HCT116 (cell line): ENCODE results near the gene CCL24. TPM values are rescaled to one million over a fixed set of nuclear protein-coding genes. Genes with fewer than 3 reads are reported as not detected.

Source experiments
- ATAC-seq: fragments of 200-7000 bp; cut with Tn5 transposase; 2 replicates; pipeline ENCODE4 v1.9.1; 2020; ENCODE audit warnings: mild to moderate bottlenecking, moderate library complexity
- BruUV-seq: library from RNA; stranded (reverse); fragments of 400-500 nt; replicated peaks from 2 replicates; lab custom pipeline; 2021; lab: Mats Ljungman, UMichigan
- CTCF ChIA-PET: fragments of 300-600 bp; sonication (Branson Sonifier 250); formaldehyde crosslinking; loops from one replicate; lab custom pipeline; 2021; ENCODE audit warnings: antibody characterized with exemption; lab: Charles Lee
- POLR2A ChIA-PET: fragments of 300-600, 350-600 bp; sonication (Branson Sonifier 250); formaldehyde crosslinking; loops from one replicate; lab custom pipeline; 2021; ENCODE audit warnings: antibody characterized with exemption; lab: Charles Lee
- RAD21 ChIA-PET, 2 experiments: fragments of 300-600 bp; sonication (Branson Sonifier 250); formaldehyde crosslinking; loops; one replicate each; lab custom pipeline; 2023; ENCODE audit warnings: low total read pairs in 2 of 2; ENCODE audit not compliant: uncharacterized antibody in 2 of 2, unreplicated experiment in 2 of 2, low non-redundant PET in 1 of 2; lab: Charles Lee
- DNase-seq: peaks from one replicate; pipeline ENCODE4 v3.0.0-alpha.2; 2010; ENCODE audit warnings: low read depth, low spot score
- H2AFZ ChIP-seq: fragments of 200-600 bp; shearing (Covaris generic), sonication (generic); 2 replicates; pipeline ENCODE4 v1.6.1; 2017; ENCODE audit warnings: low read depth, mixed run types, mixed read lengths, antibody characterized with exemption, low read length; ENCODE audit not compliant: poor library complexity, severe bottlenecking
- H3K27ac ChIP-seq: 2 replicates; pipeline ENCODE4 v1.5.1; 2012; ENCODE audit warnings: low read depth, low read length
- H3K27me3 ChIP-seq: fragments of 200-600 bp; sonication (generic); 2 replicates; pipeline ENCODE4 v1.6.1; 2016; ENCODE audit warnings: mixed run types, low read length, mixed read lengths; ENCODE audit not compliant: insufficient read depth
- H3K36me3 ChIP-seq, 2 experiments: fragments of 200-500 bp in 1 of 2; fragments of 200-600 bp in 1 of 2; sonication (Bioruptor generic) in 1 of 2; sonication (generic) in 1 of 2; 2 replicates each; pipeline versions ENCODE4 v1.5.1 to v1.6.1; 2014 to 2016; ENCODE audit warnings: low read length in 2 of 2, inconsistent platforms in 1 of 2, mixed read lengths in 1 of 2, mixed run types in 1 of 2; ENCODE audit not compliant: insufficient read depth in 2 of 2, control insufficient read depth in 1 of 2
- H3K4me1 ChIP-seq, 2 experiments: fragments of 200-600 bp in 1 of 2; sonication (generic) in 1 of 2; 2 replicates each; pipeline versions ENCODE4 v1.5.1 to v1.6.1; 2012 to 2017; ENCODE audit warnings: low read length in 2 of 2, inconsistent platforms in 1 of 2, mild to moderate bottlenecking in 1 of 2, mixed read lengths in 1 of 2, mixed run types in 1 of 2, moderate library complexity in 1 of 2; ENCODE audit not compliant: insufficient read depth in 2 of 2, control insufficient read depth in 1 of 2
- H3K4me2 ChIP-seq: fragments of 200-600 bp; sonication (generic); 2 replicates; pipeline ENCODE4 v1.6.1; 2017; ENCODE audit warnings: mixed run types, low read length, mixed read lengths
- H3K4me3 ChIP-seq, 2 experiments: fragments of 200-600 bp in 1 of 2; sonication (generic) in 1 of 2; replicated peaks in 1 of 2; 2 replicates each; pipeline ENCODE4 v1.5.1; 2011 to 2016; ENCODE audit warnings: low read length in 2 of 2, control low read depth in 1 of 2, low read depth in 1 of 2, mild to moderate bottlenecking in 1 of 2, mixed read lengths in 1 of 2, mixed run types in 1 of 2
- H3K79me2 ChIP-seq: fragments of 200-600 bp; sonication (generic); 2 replicates; pipeline ENCODE4 v1.6.1; 2017; ENCODE audit warnings: mild to moderate bottlenecking, mixed run types, low read length, moderate library complexity, mixed read lengths; ENCODE audit not compliant: insufficient read depth
- H3K9ac ChIP-seq: fragments of 200-600 bp; sonication (generic); 2 replicates; pipeline ENCODE4 v1.6.1; 2016; ENCODE audit warnings: low read length, mixed read lengths
- H3K9me2 ChIP-seq: fragments of 200-600 bp; sonication (generic), shearing (Covaris generic); 2 replicates; pipeline ENCODE4 v1.6.1; 2017; ENCODE audit warnings: mixed run types, mild to moderate bottlenecking, moderate library complexity; ENCODE audit not compliant: insufficient read depth
- H3K9me3 ChIP-seq, 2 experiments: fragments of 200-500 bp in 1 of 2; fragments of 200-600 bp in 1 of 2; sonication (Bioruptor generic) in 1 of 2; sonication (generic) in 1 of 2; 2 replicates each; pipeline ENCODE4 v1.6.1; 2014 to 2017; ENCODE audit warnings: low read length in 2 of 2, mixed read lengths in 2 of 2, inconsistent platforms in 1 of 2, low read depth in 1 of 2, mild to moderate bottlenecking in 1 of 2, mixed run types in 1 of 2, moderate library complexity in 1 of 2; ENCODE audit not compliant: control insufficient read depth in 1 of 2, insufficient read depth in 1 of 2
- H4K20me1 ChIP-seq: fragments of 200-600 bp; sonication (generic), shearing (Covaris generic); 2 replicates; pipeline ENCODE4 v1.6.1; 2017; ENCODE audit warnings: mixed run types, mild to moderate bottlenecking, moderate library complexity; ENCODE audit not compliant: insufficient read depth
- CBX3 ChIP-seq: IDR thresholded peaks from 2 replicates; pipeline ENCODE4 v1.6.1; 2012; ENCODE audit warnings: low read depth
- CEBPB ChIP-seq: IDR thresholded peaks from 2 replicates; pipeline ENCODE4 v1.6.1; 2012; ENCODE audit warnings: low read depth
- CTCF ChIP-seq, 3 experiments: fragments of 200-600 bp in 1 of 3; sonication (generic) in 1 of 3; IDR thresholded peaks in 2 of 3; conservative IDR thresholded peaks in 1 of 3; 2 replicates each; pipeline ENCODE4 v1.5.1; 2012 to 2017; ENCODE audit warnings: low read depth in 2 of 3, low read length in 2 of 3, antibody characterized with exemption in 1 of 3, borderline replicate concordance in 1 of 3, control low read depth in 1 of 3, mild to moderate bottlenecking in 1 of 3, mixed read lengths in 1 of 3, mixed run types in 1 of 3, moderate library complexity in 1 of 3; ENCODE audit not compliant: insufficient read depth in 1 of 3
- EGR1 ChIP-seq: IDR thresholded peaks from 2 replicates; pipeline ENCODE4 v1.6.1; 2012; ENCODE audit warnings: low read depth
- ELF1 ChIP-seq: IDR thresholded peaks from 2 replicates; pipeline ENCODE4 v1.6.1; 2012; ENCODE audit warnings: low read depth, borderline replicate concordance
- EZH2phosphoT487 ChIP-seq: fragments of 200-600 bp; IDR thresholded peaks from 2 replicates; pipeline ENCODE4 v1.6.1; 2018; ENCODE audit warnings: antibody characterized with exemption, borderline replicate concordance
- FOSL1 ChIP-seq: IDR thresholded peaks from 2 replicates; pipeline ENCODE4 v1.6.1; 2012; ENCODE audit warnings: low read depth
- POLR2AphosphoS5 ChIP-seq: IDR thresholded peaks from 2 replicates; pipeline ENCODE4 v1.6.1; 2011; ENCODE audit warnings: mild to moderate bottlenecking, low read depth, low read length, moderate library complexity
- TCF7L2 ChIP-seq: IDR thresholded peaks from 2 replicates; pipeline ENCODE4 v1.7.0; 2011; ENCODE audit warnings: borderline replicate concordance, inconsistent platforms; ENCODE audit not compliant: insufficient read depth, insufficient read length; ENCODE audit errors: extremely low read depth
- intact Hi-C: fragments of 100-400 bp; cut with micrococcal nuclease; formaldehyde crosslinking; loops from 2 replicates; pipeline ENCODE4 v1.10.0; 2022
- total RNA-seq: library from RNA; stranded (reverse); gene quantifications from one replicate; pipeline ENCODE4 v1.2.1, GENCODE V29; 2021; ENCODE audit not compliant: unreplicated experiment
- TF ChIP-seq, protein P1 (sequence below): IDR thresholded peaks from 2 replicates; pipeline ENCODE4 v1.6.1; 2012; ENCODE audit warnings: low read depth

The CCL24 gene
- total RNA-seq, 1 experiment from 2014 or later = not detected

GRCh38 chr7:75836798-75837197 lies 23.2 kb upstream of the CCL24 start:
- RAD21 ChIA-PET = no interaction called here
- no peaks in the 10 kb centered on the region for H3K4me1 ChIP-seq
- H3K9ac ChIP-seq = no peak overlapping the region
- no TSS peak for BruUV-seq
- H2AFZ ChIP-seq = no peak overlapping the region
- intact Hi-C loops = no loop called here
- H3K36me3 ChIP-seq = no peaks in the 10 kb centered on the region
- ATAC-seq = no peak
- H3K79me2 ChIP-seq = no peaks in the 10 kb centered on the region
- TF ChIP-seq, protein P1, sequence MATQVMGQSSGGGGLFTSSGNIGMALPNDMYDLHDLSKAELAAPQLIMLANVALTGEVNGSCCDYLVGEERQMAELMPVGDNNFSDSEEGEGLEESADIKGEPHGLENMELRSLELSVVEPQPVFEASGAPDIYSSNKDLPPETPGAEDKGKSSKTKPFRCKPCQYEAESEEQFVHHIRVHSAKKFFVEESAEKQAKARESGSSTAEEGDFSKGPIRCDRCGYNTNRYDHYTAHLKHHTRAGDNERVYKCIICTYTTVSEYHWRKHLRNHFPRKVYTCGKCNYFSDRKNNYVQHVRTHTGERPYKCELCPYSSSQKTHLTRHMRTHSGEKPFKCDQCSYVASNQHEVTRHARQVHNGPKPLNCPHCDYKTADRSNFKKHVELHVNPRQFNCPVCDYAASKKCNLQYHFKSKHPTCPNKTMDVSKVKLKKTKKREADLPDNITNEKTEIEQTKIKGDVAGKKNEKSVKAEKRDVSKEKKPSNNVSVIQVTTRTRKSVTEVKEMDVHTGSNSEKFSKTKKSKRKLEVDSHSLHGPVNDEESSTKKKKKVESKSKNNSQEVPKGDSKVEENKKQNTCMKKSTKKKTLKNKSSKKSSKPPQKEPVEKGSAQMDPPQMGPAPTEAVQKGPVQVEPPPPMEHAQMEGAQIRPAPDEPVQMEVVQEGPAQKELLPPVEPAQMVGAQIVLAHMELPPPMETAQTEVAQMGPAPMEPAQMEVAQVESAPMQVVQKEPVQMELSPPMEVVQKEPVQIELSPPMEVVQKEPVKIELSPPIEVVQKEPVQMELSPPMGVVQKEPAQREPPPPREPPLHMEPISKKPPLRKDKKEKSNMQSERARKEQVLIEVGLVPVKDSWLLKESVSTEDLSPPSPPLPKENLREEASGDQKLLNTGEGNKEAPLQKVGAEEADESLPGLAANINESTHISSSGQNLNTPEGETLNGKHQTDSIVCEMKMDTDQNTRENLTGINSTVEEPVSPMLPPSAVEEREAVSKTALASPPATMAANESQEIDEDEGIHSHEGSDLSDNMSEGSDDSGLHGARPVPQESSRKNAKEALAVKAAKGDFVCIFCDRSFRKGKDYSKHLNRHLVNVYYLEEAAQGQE = no peak
- TF ChIP-seq CEBPB = no peak
- no peak for TF ChIP-seq ELF1
- no peak for TF ChIP-seq FOSL1
- TF ChIP-seq, all 23 proteins: peak for 0
- no peak for DNase-seq
- POLR2A ChIA-PET = no interaction called here
- no peaks in the 10 kb centered on the region for H3K9me2 ChIP-seq
- H3K4me3 ChIP-seq = no peak overlapping the region
- no peak overlapping the region for H3K27ac ChIP-seq
- CTCF ChIA-PET = no interaction called here
- H4K20me1 ChIP-seq = no peaks in the 10 kb centered on the region
- no peak overlapping the region for H3K4me2 ChIP-seq
- no peaks in the 10 kb centered on the region for H3K27me3 ChIP-seq
- H3K9me3 ChIP-seq = no peaks in the 10 kb centered on the region

GRCh38 chr7:75835688-75836285 lies 22.2 kb upstream of the CCL24 start:
- DNase-seq (no peak), ATAC-seq (no peak)
- intact Hi-C loops = no loop called here
- Histone ChIP-seq H3K9me3 (no peaks in the 10 kb centered on the region), H3K27ac (no peak overlapping the region), H4K20me1 (no peaks in the 10 kb centered on the region), H3K4me2 (no peak overlapping the region), H3K9me2 (no peaks in the 10 kb centered on the region), H3K79me2 (no peaks in the 10 kb centered on the region), H3K27me3 (no peaks in the 10 kb centered on the region), H3K4me3 (no peak overlapping the region), H3K4me1 (no peaks in the 10 kb centered on the region), H3K9ac (no peak overlapping the region), H2AFZ (no peak overlapping the region), H3K36me3 (no peaks in the 10 kb centered on the region)
- CTCF ChIA-PET = no interaction called here
- RAD21 ChIA-PET = no interaction called here
- no TSS peak for BruUV-seq
- POLR2A ChIA-PET = no interaction called here
- TF ChIP-seq, protein P1 = no peak
- no peak for TF ChIP-seq CTCF (IDR thresholded peaks at IDR 0.05 in 2 of 3, conservative IDR thresholded peaks at IDR 0.05 in 1 of 3; ENCODE audit: borderline replicate concordance in 1 of 3, insufficient read depth in 1 of 3, low read depth in 2 of 3, low read length in 2 of 3)
- no peak for TF ChIP-seq ELF1
- no peak for TF ChIP-seq EZH2phosphoT487
- no peak for TF ChIP-seq POLR2AphosphoS5
- no peak for TF ChIP-seq CEBPB
- no peak for TF ChIP-seq CBX3
- no peak for TF ChIP-seq TCF7L2
- no peak for TF ChIP-seq EGR1
